HG02763 (cell line): ENCODE data around the gene TMEM30A.

Source experiments
- ATAC-seq: cut with Tn5 transposase; IDR thresholded peaks from one replicate; pipeline ENCODE4 v1.9.1; 2021; ENCODE audit warnings: mild to moderate bottlenecking, moderate library complexity; ENCODE audit not compliant: unreplicated experiment

TMEM30A gene

GRCh38 chr6:75292555-75292954 lies 8.0 kb upstream of the TMEM30A start:
- no peak for ATAC-seq

GRCh38 chr6:75291744-75292143 lies 7.2 kb upstream of the TMEM30A start:
- no peak for ATAC-seq

- no peak for ATAC-seq
These were observed 6.7 kb upstream of the TMEM30A start for GRCh38 chr6:75291331-75291730.

GRCh38 chr6:75290136-75290945 lies 5.7 kb upstream of the TMEM30A start:
- ATAC-seq = no peak

- ATAC-seq = no peak
These were observed 3.4 kb upstream of the TMEM30A start for GRCh38 chr6:75288023-75288422.

DNA sequence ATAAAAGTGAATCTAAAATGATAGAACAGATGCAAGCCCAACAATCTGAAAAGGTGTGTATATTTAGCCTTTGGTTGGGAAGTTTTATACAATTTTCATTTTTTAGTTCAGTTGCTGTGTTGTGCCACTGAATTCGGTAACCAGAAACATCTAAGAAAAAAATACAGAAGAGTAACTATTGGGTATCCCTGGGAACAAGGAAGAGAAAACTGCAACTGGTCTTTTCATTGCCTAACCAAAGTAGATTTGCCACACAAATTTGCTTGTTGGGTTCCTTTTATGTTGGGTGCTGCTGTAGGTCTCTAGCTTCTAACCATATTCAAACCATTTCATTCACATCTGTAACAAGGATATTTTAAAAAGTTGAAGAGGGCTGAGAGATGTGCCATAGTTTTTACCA lies 2.8 kb upstream of the TMEM30A start:
- no peak for ATAC-seq

GRCh38 chr6:75286955-75287354 lies 2.4 kb upstream of the TMEM30A start:
- no peak for ATAC-seq

GRCh38 chr6:75285283-75285639 lies 669 bp upstream of the TMEM30A start:
- ATAC-seq = no peak

GRCh38 chr6:75283907-75284631 lies 523 bp downstream of the TMEM30A start:
- ATAC-seq = peak; percentile 24

DNA sequence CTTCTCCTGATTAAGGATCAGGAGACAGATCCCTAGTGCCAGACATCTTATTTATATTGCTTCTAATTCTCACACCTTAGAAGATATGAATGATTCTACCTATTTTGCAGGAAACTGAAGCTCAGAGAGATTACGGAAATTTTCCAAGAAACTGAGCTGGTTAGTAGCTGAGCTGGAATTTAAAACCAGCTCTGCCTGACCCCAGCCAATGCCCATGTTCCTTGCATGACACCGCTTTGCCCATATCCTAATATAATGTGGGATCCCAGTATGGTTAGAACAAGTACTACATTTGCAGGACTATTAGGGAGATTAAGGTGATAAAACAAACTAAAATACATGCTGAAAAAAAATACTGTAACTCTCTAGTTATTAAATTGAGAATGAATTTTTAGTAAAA lies 1.9 kb downstream of the TMEM30A start:
- no peak for ATAC-seq

- no peak for ATAC-seq
These were observed 2.9 kb downstream of the TMEM30A start for GRCh38 chr6:75281653-75282052.

GRCh38 chr6:75280131-75280855 lies 4.3 kb downstream of the TMEM30A start:
- ATAC-seq = no peak

GRCh38 chr6:75279418-75279817 lies 5.2 kb downstream of the TMEM30A start:
- no peak for ATAC-seq

DNA sequence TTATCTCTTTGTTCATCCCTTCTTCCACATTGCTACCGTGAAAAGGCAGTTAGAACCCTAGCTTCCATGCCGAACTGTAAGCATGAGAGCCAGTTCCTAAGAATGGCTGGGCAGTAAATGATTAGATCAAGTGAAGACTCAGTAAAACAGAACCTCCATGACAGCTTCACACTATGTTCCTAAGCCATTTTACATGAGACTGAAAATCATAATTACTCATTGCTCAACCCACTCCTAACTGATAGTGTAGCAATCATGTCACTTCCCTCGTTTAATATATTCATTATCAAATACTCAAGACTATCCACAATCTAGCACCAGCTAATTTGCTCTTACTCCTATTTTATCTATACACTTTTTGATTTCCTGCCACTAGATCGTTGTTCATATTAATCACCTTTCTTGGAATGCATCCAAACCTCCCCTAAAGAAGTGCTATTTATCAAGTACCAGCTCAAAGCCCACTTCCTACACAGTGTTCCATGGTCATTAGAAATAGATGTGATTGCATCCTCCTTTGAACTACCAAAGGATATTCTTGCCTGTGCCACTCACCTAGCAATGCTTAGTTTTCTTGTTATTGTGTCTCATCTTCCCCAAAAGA lies 6.0 kb downstream of the TMEM30A start:
- no peak for ATAC-seq

- ATAC-seq = no peak
These were observed 9.5 kb downstream of the TMEM30A start for GRCh38 chr6:75275067-75275466.

DNA sequence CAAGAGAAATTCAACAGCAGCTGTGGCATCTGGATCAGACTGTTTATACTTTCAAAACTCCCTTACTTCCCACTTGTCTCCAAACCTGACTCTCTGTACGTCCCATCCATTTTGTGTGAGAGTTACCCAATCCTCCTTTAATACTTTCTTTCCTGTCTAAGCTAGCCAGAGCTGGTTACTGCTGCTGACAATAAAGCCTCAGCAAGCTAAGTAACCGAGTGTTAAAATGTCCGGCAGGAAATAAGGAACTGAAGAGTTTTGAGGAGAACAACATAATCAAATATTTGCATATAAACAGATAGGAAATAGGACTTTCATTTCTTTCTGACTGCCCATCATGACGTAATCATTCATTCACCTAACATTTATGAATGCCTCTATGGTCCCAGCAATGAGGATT lies 11.6 kb downstream of the TMEM30A start:
- ATAC-seq = no peak

DNA sequence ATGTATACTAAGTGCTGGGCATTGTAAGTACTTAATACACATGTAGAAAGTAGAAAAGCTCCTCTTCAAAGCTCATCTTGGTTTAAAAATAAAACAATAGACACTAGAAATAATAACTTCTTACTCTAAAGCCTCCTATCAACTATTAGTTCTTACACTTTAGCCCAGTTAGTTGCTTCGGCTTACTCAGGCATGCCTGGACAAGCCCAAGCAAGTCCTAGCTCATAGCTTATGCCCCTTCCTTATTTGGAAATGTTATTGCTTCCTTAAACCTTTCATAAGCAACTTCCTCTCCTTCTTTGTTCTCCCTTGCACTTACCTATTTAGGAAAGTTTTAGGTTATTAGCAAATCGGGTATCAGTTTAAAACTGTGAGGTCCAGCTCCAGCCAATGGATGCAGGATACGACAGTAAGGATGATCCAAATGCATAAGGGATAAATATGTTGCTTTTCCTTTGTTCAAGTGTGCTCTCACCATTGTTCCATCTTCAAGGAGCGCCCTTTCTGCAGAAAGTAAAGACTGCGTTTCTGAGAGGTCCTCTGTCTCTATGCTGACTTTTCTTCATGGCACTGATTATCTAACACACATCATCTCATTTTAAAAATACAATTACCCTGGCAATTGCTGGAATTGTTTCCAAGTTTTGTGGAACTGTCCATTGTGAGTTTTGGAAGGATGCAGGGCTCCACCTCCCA lies 12.3 kb downstream of the TMEM30A start:
- no peak for ATAC-seq

GRCh38 chr6:75268988-75269354 lies 15.6 kb downstream of the TMEM30A start:
- ATAC-seq = no peak

GRCh38 chr6:75268121-75268987 lies 16.2 kb downstream of the TMEM30A start:
- ATAC-seq = no peak

DNA sequence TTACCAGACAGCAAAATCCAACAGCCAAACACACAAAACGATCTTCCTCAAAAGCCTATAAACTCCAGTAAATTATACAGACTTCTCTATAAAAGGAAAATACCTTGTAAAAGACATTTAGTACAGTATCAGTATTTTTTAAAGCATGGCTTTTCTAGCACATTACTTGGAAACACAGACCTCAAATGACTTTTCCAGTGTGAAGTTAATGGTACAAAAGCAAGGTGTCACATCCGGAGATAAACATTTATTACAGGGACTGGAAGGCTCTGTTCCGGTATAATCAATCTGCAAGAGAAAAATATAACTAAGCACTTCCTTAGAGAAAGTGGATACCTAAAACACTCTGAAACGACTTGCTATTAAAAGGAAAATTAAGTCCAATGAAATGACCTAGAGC lies 17.1 kb downstream of the TMEM30A start:
- no peak for ATAC-seq
